HCT116 (cell line): ENCODE results near the gene CKM. TPM values are rescaled to one million over a fixed set of nuclear protein-coding genes. Genes with fewer than 3 reads are reported as not detected.

Source experiments
- ATAC-seq: fragments of 200-7000 bp; cut with Tn5 transposase; 2 replicates; pipeline ENCODE4 v1.9.1; 2020; ENCODE audit warnings: mild to moderate bottlenecking, moderate library complexity
- BruUV-seq: library from RNA; stranded (reverse); fragments of 400-500 nt; replicated peaks from 2 replicates; lab custom pipeline; 2021; lab: Mats Ljungman, UMichigan
- CTCF ChIA-PET: fragments of 300-600 bp; sonication (Branson Sonifier 250); formaldehyde crosslinking; loops from one replicate; lab custom pipeline; 2021; ENCODE audit warnings: antibody characterized with exemption; lab: Charles Lee
- POLR2A ChIA-PET: fragments of 300-600, 350-600 bp; sonication (Branson Sonifier 250); formaldehyde crosslinking; loops from one replicate; lab custom pipeline; 2021; ENCODE audit warnings: antibody characterized with exemption; lab: Charles Lee
- RAD21 ChIA-PET, 2 experiments: fragments of 300-600 bp; sonication (Branson Sonifier 250); formaldehyde crosslinking; loops; one replicate each; lab custom pipeline; 2023; ENCODE audit warnings: low total read pairs in 2 of 2; ENCODE audit not compliant: uncharacterized antibody in 2 of 2, unreplicated experiment in 2 of 2, low non-redundant PET in 1 of 2; lab: Charles Lee
- DNase-seq: peaks from one replicate; pipeline ENCODE4 v3.0.0-alpha.2; 2010; ENCODE audit warnings: low read depth, low spot score
- H2AFZ ChIP-seq: fragments of 200-600 bp; shearing (Covaris generic), sonication (generic); 2 replicates; pipeline ENCODE4 v1.6.1; 2017; ENCODE audit warnings: low read depth, mixed run types, mixed read lengths, antibody characterized with exemption, low read length; ENCODE audit not compliant: poor library complexity, severe bottlenecking
- H3K27ac ChIP-seq: 2 replicates; pipeline ENCODE4 v1.5.1; 2012; ENCODE audit warnings: low read depth, low read length
- H3K27me3 ChIP-seq: fragments of 200-600 bp; sonication (generic); 2 replicates; pipeline ENCODE4 v1.6.1; 2016; ENCODE audit warnings: mixed run types, low read length, mixed read lengths; ENCODE audit not compliant: insufficient read depth
- H3K36me3 ChIP-seq, 2 experiments: fragments of 200-500 bp in 1 of 2; fragments of 200-600 bp in 1 of 2; sonication (Bioruptor generic) in 1 of 2; sonication (generic) in 1 of 2; 2 replicates each; pipeline versions ENCODE4 v1.5.1 to v1.6.1; 2014 to 2016; ENCODE audit warnings: low read length in 2 of 2, inconsistent platforms in 1 of 2, mixed read lengths in 1 of 2, mixed run types in 1 of 2; ENCODE audit not compliant: insufficient read depth in 2 of 2, control insufficient read depth in 1 of 2
- H3K4me1 ChIP-seq, 2 experiments: fragments of 200-600 bp in 1 of 2; sonication (generic) in 1 of 2; 2 replicates each; pipeline versions ENCODE4 v1.5.1 to v1.6.1; 2012 to 2017; ENCODE audit warnings: low read length in 2 of 2, inconsistent platforms in 1 of 2, mild to moderate bottlenecking in 1 of 2, mixed read lengths in 1 of 2, mixed run types in 1 of 2, moderate library complexity in 1 of 2; ENCODE audit not compliant: insufficient read depth in 2 of 2, control insufficient read depth in 1 of 2
- H3K4me2 ChIP-seq: fragments of 200-600 bp; sonication (generic); 2 replicates; pipeline ENCODE4 v1.6.1; 2017; ENCODE audit warnings: mixed run types, low read length, mixed read lengths
- H3K4me3 ChIP-seq, 2 experiments: fragments of 200-600 bp in 1 of 2; sonication (generic) in 1 of 2; replicated peaks in 1 of 2; 2 replicates each; pipeline ENCODE4 v1.5.1; 2011 to 2016; ENCODE audit warnings: low read length in 2 of 2, control low read depth in 1 of 2, low read depth in 1 of 2, mild to moderate bottlenecking in 1 of 2, mixed read lengths in 1 of 2, mixed run types in 1 of 2
- H3K79me2 ChIP-seq: fragments of 200-600 bp; sonication (generic); 2 replicates; pipeline ENCODE4 v1.6.1; 2017; ENCODE audit warnings: mild to moderate bottlenecking, mixed run types, low read length, moderate library complexity, mixed read lengths; ENCODE audit not compliant: insufficient read depth
- H3K9ac ChIP-seq: fragments of 200-600 bp; sonication (generic); 2 replicates; pipeline ENCODE4 v1.6.1; 2016; ENCODE audit warnings: low read length, mixed read lengths
- H3K9me2 ChIP-seq: fragments of 200-600 bp; sonication (generic), shearing (Covaris generic); 2 replicates; pipeline ENCODE4 v1.6.1; 2017; ENCODE audit warnings: mixed run types, mild to moderate bottlenecking, moderate library complexity; ENCODE audit not compliant: insufficient read depth
- H3K9me3 ChIP-seq, 2 experiments: fragments of 200-500 bp in 1 of 2; fragments of 200-600 bp in 1 of 2; sonication (Bioruptor generic) in 1 of 2; sonication (generic) in 1 of 2; 2 replicates each; pipeline ENCODE4 v1.6.1; 2014 to 2017; ENCODE audit warnings: low read length in 2 of 2, mixed read lengths in 2 of 2, inconsistent platforms in 1 of 2, low read depth in 1 of 2, mild to moderate bottlenecking in 1 of 2, mixed run types in 1 of 2, moderate library complexity in 1 of 2; ENCODE audit not compliant: control insufficient read depth in 1 of 2, insufficient read depth in 1 of 2
- H4K20me1 ChIP-seq: fragments of 200-600 bp; sonication (generic), shearing (Covaris generic); 2 replicates; pipeline ENCODE4 v1.6.1; 2017; ENCODE audit warnings: mixed run types, mild to moderate bottlenecking, moderate library complexity; ENCODE audit not compliant: insufficient read depth
- CBX3 ChIP-seq: IDR thresholded peaks from 2 replicates; pipeline ENCODE4 v1.6.1; 2012; ENCODE audit warnings: low read depth
- CTCF ChIP-seq, 3 experiments: fragments of 200-600 bp in 1 of 3; sonication (generic) in 1 of 3; IDR thresholded peaks in 2 of 3; conservative IDR thresholded peaks in 1 of 3; 2 replicates each; pipeline ENCODE4 v1.5.1; 2012 to 2017; ENCODE audit warnings: low read depth in 2 of 3, low read length in 2 of 3, antibody characterized with exemption in 1 of 3, borderline replicate concordance in 1 of 3, control low read depth in 1 of 3, mild to moderate bottlenecking in 1 of 3, mixed read lengths in 1 of 3, mixed run types in 1 of 3, moderate library complexity in 1 of 3; ENCODE audit not compliant: insufficient read depth in 1 of 3
- EGR1 ChIP-seq: IDR thresholded peaks from 2 replicates; pipeline ENCODE4 v1.6.1; 2012; ENCODE audit warnings: low read depth
- ELF1 ChIP-seq: IDR thresholded peaks from 2 replicates; pipeline ENCODE4 v1.6.1; 2012; ENCODE audit warnings: low read depth, borderline replicate concordance
- FOSL1 ChIP-seq: IDR thresholded peaks from 2 replicates; pipeline ENCODE4 v1.6.1; 2012; ENCODE audit warnings: low read depth
- JUND ChIP-seq: IDR thresholded peaks from 2 replicates; pipeline ENCODE4 v1.6.1; 2012
- POLR2A ChIP-seq: IDR thresholded peaks from 2 replicates; pipeline ENCODE4 v1.7.0; 2011; ENCODE audit warnings: borderline replicate concordance; ENCODE audit not compliant: insufficient read depth, insufficient read length; ENCODE audit errors: extremely low read depth
- TCF7L2 ChIP-seq: IDR thresholded peaks from 2 replicates; pipeline ENCODE4 v1.7.0; 2011; ENCODE audit warnings: borderline replicate concordance, inconsistent platforms; ENCODE audit not compliant: insufficient read depth, insufficient read length; ENCODE audit errors: extremely low read depth
- YY1 ChIP-seq: IDR thresholded peaks from 2 replicates; pipeline ENCODE4 v1.6.1; 2011; ENCODE audit warnings: low read length, low read depth, moderate library complexity, mild to moderate bottlenecking; ENCODE audit not compliant: insufficient replicate concordance; ENCODE audit errors: extremely low read depth
- ZFX ChIP-seq: fragments of 450-650 bp; IDR thresholded peaks from 2 replicates; pipeline ENCODE4 v1.6.1; 2017
- ZNF274 ChIP-seq: fragments of 200-500 bp; sonication (Bioruptor generic); IDR thresholded peaks from 2 replicates; pipeline ENCODE4 v1.6.1; 2014; ENCODE audit warnings: mild to moderate bottlenecking, low read depth, low read length, inconsistent platforms
- intact Hi-C: fragments of 100-400 bp; cut with micrococcal nuclease; formaldehyde crosslinking; loops from 2 replicates; pipeline ENCODE4 v1.10.0; 2022
- total RNA-seq: library from RNA; stranded (reverse); gene quantifications from one replicate; pipeline ENCODE4 v1.2.1, GENCODE V29; 2021; ENCODE audit not compliant: unreplicated experiment
- TF ChIP-seq, protein P1 (sequence below): IDR thresholded peaks from 2 replicates; pipeline ENCODE4 v1.6.1; 2012
- TF ChIP-seq, protein P2 (sequence below): IDR thresholded peaks from 2 replicates; pipeline ENCODE4 v1.6.1; 2012; ENCODE audit warnings: low read depth

Gene CKM
- total RNA-seq, 1 experiment from 2014 or later: not detected

- RAD21 ChIA-PET: no interaction called here
- H4K20me1 ChIP-seq: no peaks in the 10 kb centered on the region
- POLR2A ChIA-PET: no interaction called here
- H3K9me3 ChIP-seq: no peaks in the 10 kb centered on the region
- H3K4me2 ChIP-seq: peak overlapping the region; percentile 93
- no peaks in the 10 kb centered on the region for H3K36me3 ChIP-seq
- no peaks in the 10 kb centered on the region for H3K9me2 ChIP-seq
- TSS peak; percentile 62 for BruUV-seq
- no peak overlapping the region for H2AFZ ChIP-seq
- no peak for DNase-seq
- CTCF ChIA-PET: no interaction called here
- peak overlapping the region; percentile 67 to 81 for H3K4me3 ChIP-seq
- H3K4me1 ChIP-seq: peaks cover 19 to 53% of the 10 kb centered on the region in 2 experiments
- peak; percentile 52 for ATAC-seq
- 0 out of 2 replicates have a peak, but pooled peaks cover 3% of the 10 kb centered on the region for H3K79me2 ChIP-seq
- peak overlapping the region; percentile 30; the same call in 1 of the 2 replicates for H3K27ac ChIP-seq
- intact Hi-C loops: no loop called here
- no peaks in the 10 kb centered on the region for H3K27me3 ChIP-seq
- TF ChIP-seq TCF7L2 (peak; percentile 5), EGR1 (no peak), ZFX (0 out of 2 replicates have a peak, but pooled peaks have one; percentile 51)
- H3K9ac ChIP-seq: peak overlapping the region; percentile 76
These were observed 18.3 kb upstream of the CKM start for GRCh38 chr19:45340899-45341453.

- Histone ChIP-seq H3K9me2 (no peaks in the 10 kb centered on the region), H3K79me2 (0 out of 2 replicates have a peak, but pooled peaks cover 3% of the 10 kb centered on the region), H4K20me1 (no peaks in the 10 kb centered on the region), H3K36me3 (no peaks in the 10 kb centered on the region), H3K27ac (peak within 1 kb of the TSS; percentile 30; the same call in 1 of the 2 replicates), H3K9ac (peak within 1 kb of the TSS; percentile 76), H2AFZ (no peak within 1 kb of the TSS), H3K4me2 (peak within 1 kb of the TSS; percentile 93), H3K27me3 (no peaks in the 10 kb centered on the region), H3K4me1 (peaks cover 23 to 55% of the 10 kb centered on the region in 2 experiments), H3K9me3 (no peaks in the 10 kb centered on the region), H3K4me3 (peak within 1 kb of the TSS; percentile 67 to 81)
- CTCF ChIA-PET: no interaction called here
- ATAC-seq (peak; percentile 72), DNase-seq (peak; percentile 27)
- RAD21 ChIA-PET: no interaction called here
- intact Hi-C loops: no loop called here
- no TSS peak for BruUV-seq
- POLR2A ChIA-PET: no interaction called here
- TF ChIP-seq, protein P1, sequence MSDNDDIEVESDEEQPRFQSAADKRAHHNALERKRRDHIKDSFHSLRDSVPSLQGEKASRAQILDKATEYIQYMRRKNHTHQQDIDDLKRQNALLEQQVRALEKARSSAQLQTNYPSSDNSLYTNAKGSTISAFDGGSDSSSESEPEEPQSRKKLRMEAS: no peak; the same call in 1 of the 2 replicates
- TF ChIP-seq CBX3 (no peak), JUND (no peak), EGR1 (peak; percentile 61; the same call in 1 of the 2 replicates), POLR2A (peak; percentile 55), ELF1 (no peak), TCF7L2 (peak; percentile 16), ZNF274 (no peak), CTCF (IDR thresholded peaks at IDR 0.05 in 2 of 3, conservative IDR thresholded peaks at IDR 0.05 in 1 of 3; ENCODE audit: borderline replicate concordance in 1 of 3, insufficient read depth in 1 of 3, low read depth in 2 of 3, low read length in 2 of 3) (no peak), YY1 (no peak), FOSL1 (no peak)
- TF ChIP-seq, protein P2, sequence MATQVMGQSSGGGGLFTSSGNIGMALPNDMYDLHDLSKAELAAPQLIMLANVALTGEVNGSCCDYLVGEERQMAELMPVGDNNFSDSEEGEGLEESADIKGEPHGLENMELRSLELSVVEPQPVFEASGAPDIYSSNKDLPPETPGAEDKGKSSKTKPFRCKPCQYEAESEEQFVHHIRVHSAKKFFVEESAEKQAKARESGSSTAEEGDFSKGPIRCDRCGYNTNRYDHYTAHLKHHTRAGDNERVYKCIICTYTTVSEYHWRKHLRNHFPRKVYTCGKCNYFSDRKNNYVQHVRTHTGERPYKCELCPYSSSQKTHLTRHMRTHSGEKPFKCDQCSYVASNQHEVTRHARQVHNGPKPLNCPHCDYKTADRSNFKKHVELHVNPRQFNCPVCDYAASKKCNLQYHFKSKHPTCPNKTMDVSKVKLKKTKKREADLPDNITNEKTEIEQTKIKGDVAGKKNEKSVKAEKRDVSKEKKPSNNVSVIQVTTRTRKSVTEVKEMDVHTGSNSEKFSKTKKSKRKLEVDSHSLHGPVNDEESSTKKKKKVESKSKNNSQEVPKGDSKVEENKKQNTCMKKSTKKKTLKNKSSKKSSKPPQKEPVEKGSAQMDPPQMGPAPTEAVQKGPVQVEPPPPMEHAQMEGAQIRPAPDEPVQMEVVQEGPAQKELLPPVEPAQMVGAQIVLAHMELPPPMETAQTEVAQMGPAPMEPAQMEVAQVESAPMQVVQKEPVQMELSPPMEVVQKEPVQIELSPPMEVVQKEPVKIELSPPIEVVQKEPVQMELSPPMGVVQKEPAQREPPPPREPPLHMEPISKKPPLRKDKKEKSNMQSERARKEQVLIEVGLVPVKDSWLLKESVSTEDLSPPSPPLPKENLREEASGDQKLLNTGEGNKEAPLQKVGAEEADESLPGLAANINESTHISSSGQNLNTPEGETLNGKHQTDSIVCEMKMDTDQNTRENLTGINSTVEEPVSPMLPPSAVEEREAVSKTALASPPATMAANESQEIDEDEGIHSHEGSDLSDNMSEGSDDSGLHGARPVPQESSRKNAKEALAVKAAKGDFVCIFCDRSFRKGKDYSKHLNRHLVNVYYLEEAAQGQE: no peak
These were observed 17.7 kb upstream of the CKM start, which contains the start of gene KLC3 for GRCh38 chr19:45340232-45340898. TSS of gene KLC3 (plus strand) at chr19:45340750. CDS start at chr19:45345542, 4,792 bp downstream.
